AG04450 (cell line): ENCODE results near the gene TUBA1B. TPM values are rescaled to one million over a fixed set of nuclear protein-coding genes. Genes with fewer than 3 reads are reported as not detected.

Experiments
- CTCF ChIA-PET: fragments of 300-600, 350-600 bp; formaldehyde crosslinking; extraction: SDS; loops from one replicate; lab custom pipeline; 2022; ENCODE audit warnings: antibody characterized with exemption, inconsistent platforms; lab: Charles Lee
- POLR2A ChIA-PET: fragments of 350-600 bp; formaldehyde crosslinking; extraction: SDS; loops from one replicate; lab custom pipeline; 2021; ENCODE audit warnings: antibody characterized with exemption, inconsistent platforms; lab: Yijun Ruan, JAX
- DNase-seq: peaks from one replicate; pipeline ENCODE4 v3.0.0-alpha.2; 2011; ENCODE audit warnings: low read depth, low spot score
- H3K27ac ChIP-seq: one replicate; pipeline ENCODE4 v1.5.1; 2012; ENCODE audit warnings: low read depth, low read length, control low read depth
- H3K27me3 ChIP-seq: one replicate; pipeline ENCODE4 v1.6.0; 2012; ENCODE audit warnings: low read length; ENCODE audit not compliant: control insufficient read depth, insufficient read depth
- H3K4me3 ChIP-seq: 2 replicates; pipeline ENCODE4 v1.5.1; 2011; ENCODE audit warnings: mild to moderate bottlenecking, low read depth, low read length, control low read depth
- H3K9me3 ChIP-seq: 2 replicates; pipeline ENCODE4 v1.5.1; 2012; ENCODE audit warnings: low read length; ENCODE audit not compliant: control insufficient read depth, insufficient read depth
- CTCF ChIP-seq: IDR thresholded peaks from 2 replicates; pipeline ENCODE4 v1.5.1; 2011; ENCODE audit warnings: low read depth, low read length, control low read depth, inconsistent platforms
- polyA plus RNA-seq: library from polyadenylated mRNA; depleted of rRNA; stranded (reverse); fragments of >200 nt; gene quantifications from 2 replicates; pipeline ENCODE4 v1.2.3, GENCODE V29; 2011

Gene TUBA1B
- polyA plus RNA-seq, 1 experiment: 2,720 TPM

GRCh38 chr12:49161092-49161795 is 30.0 kb upstream of the TUBA1B start:
- no peak for DNase-seq
- Histone ChIP-seq H3K27me3 (no peaks in the 10 kb centered on the region), H3K4me3 (no peak overlapping the region), H3K27ac (no peak overlapping the region), H3K9me3 (no peaks in the 10 kb centered on the region)
- POLR2A ChIA-PET: no interaction called here
- CTCF ChIA-PET: no interaction called here
- no peak for TF ChIP-seq CTCF

- Histone ChIP-seq H3K27ac (no peak overlapping the region), H3K4me3 (no peak overlapping the region), H3K27me3 (no peaks in the 10 kb centered on the region), H3K9me3 (no peaks in the 10 kb centered on the region)
- TF ChIP-seq CTCF: no peak
- POLR2A ChIA-PET: no interaction called here
- DNase-seq: no peak
- CTCF ChIA-PET: no interaction called here
These were observed 29.2 kb upstream of the TUBA1B start for GRCh38 chr12:49160399-49160798.

- ChIA-PET POLR2A (no interaction called here), CTCF (no interaction called here)
- Histone ChIP-seq H3K4me3 (no peak overlapping the region), H3K27ac (no peak overlapping the region), H3K27me3 (no peaks in the 10 kb centered on the region), H3K9me3 (no peaks in the 10 kb centered on the region)
- no peak for TF ChIP-seq CTCF
- DNase-seq: no peak
These were observed 23.0 kb upstream of the TUBA1B start for GRCh38 chr12:49154221-49154620.

GRCh38 chr12:49147384-49147783 is 16.2 kb upstream of the TUBA1B start:
- DNase-seq: no peak
- POLR2A ChIA-PET: interaction anchor here (2.0 kb wide), 1 partner anchor 16 kb away, joined by 12 read pairs; the partner anchor contains the start of gene TUBA1B
- CTCF ChIA-PET: interaction anchor here (0.6 to 1.1 kb wide), 4 partner anchors 10 to 334 kb away, joined by 3 to 8 read pairs (median 4); no protein-coding TSS in a partner anchor
- no peak for TF ChIP-seq CTCF
- Histone ChIP-seq H3K9me3 (no peaks in the 10 kb centered on the region), H3K27me3 (no peaks in the 10 kb centered on the region), H3K4me3 (no peak overlapping the region), H3K27ac (no peak overlapping the region)

GRCh38 chr12:49146406-49146805 is 15.2 kb upstream of the TUBA1B start:
- no peak for TF ChIP-seq CTCF
- Histone ChIP-seq H3K9me3 (no peaks in the 10 kb centered on the region), H3K27me3 (no peaks in the 10 kb centered on the region), H3K27ac (no peak overlapping the region), H3K4me3 (no peak overlapping the region)
- ChIA-PET POLR2A (no interaction called here), CTCF (no interaction called here)
- DNase-seq: no peak
